HepG2 (cell line): ENCODE measurements around the gene CPVL. TPM values are rescaled to one million over a fixed set of nuclear protein-coding genes. Genes with fewer than 3 reads are reported as not detected.
A peak's percentile ranks its signal among the peaks of the same experiment; 100 is the strongest.

Experiments used
- ATAC-seq: fragments of 200-7000 bp; cut with Tn5 transposase; 3 replicates; pipeline ENCODE4 v1.9.1; 2020; ENCODE audit warnings: mild to moderate bottlenecking, moderate library complexity
- BruUV-seq: library from RNA; stranded (reverse); fragments of 400-500 nt; replicated peaks from 2 replicates; lab custom pipeline; 2021; lab: Mats Ljungman, UMichigan
- CTCF ChIA-PET: fragments of 300-600 bp; formaldehyde crosslinking; extraction: SDS; loops from one replicate; lab custom pipeline; 2021; ENCODE audit warnings: low total read pairs, inconsistent platforms, low intra/inter-chr PET ratio; lab: Yijun Ruan, JAX
- POLR2A ChIA-PET: fragments of 350-600 bp; sonication (Branson Sonifier 250); formaldehyde crosslinking; loops from one replicate; lab custom pipeline; 2020; ENCODE audit warnings: antibody characterized with exemption, inconsistent platforms; lab: Yijun Ruan, JAX
- DNase-seq: peaks from one replicate; pipeline ENCODE4 v3.0.0-alpha.2; 2015; ENCODE audit warnings: low spot score
- FAIRE-seq: peaks from 3 replicates; lab custom pipeline; 2011; peaks lifted over from hg19 to GRCh38; lab: Jason Lieb, UNC
- H2AFZ ChIP-seq: one replicate; pipeline ENCODE4 v1.6.1; 2011; ENCODE audit warnings: low read length, inconsistent platforms
- H3K27ac ChIP-seq: fragments of 300-600 bp; 3 replicates; pipeline ENCODE4 v1.8.0; 2011; ENCODE audit warnings: mixed run types, mild to moderate bottlenecking, mixed read lengths, low read length, inconsistent platforms; ENCODE audit not compliant: insufficient read depth; ENCODE audit errors: extremely low read length
- H3K27me3 ChIP-seq, 2 experiments: fragments of 200-600 bp in 1 of 2; 2 replicates in 1 of 2; 3 replicates in 1 of 2; pipeline versions ENCODE4 v1.6.0 to v1.8.0; 2011; ENCODE audit warnings: low read length in 2 of 2, mild to moderate bottlenecking in 2 of 2, moderate library complexity in 2 of 2, inconsistent platforms in 1 of 2; ENCODE audit not compliant: insufficient read depth in 2 of 2, control insufficient read depth in 1 of 2
- H3K36me3 ChIP-seq, 2 experiments: fragments of 200-600 bp in 1 of 2; replicated peaks in 1 of 2; 2 replicates in 1 of 2; 3 replicates in 1 of 2; pipeline versions ENCODE4 v1.5.1 to v1.8.0; 2011; ENCODE audit warnings: low read length in 2 of 2, inconsistent platforms in 1 of 2; ENCODE audit not compliant: insufficient read depth in 2 of 2, control insufficient read depth in 1 of 2
- H3K4me1 ChIP-seq: 2 replicates; pipeline ENCODE4 v1.5.1; 2012; ENCODE audit warnings: low read length, inconsistent platforms; ENCODE audit not compliant: insufficient read depth
- H3K4me2 ChIP-seq: 2 replicates; pipeline ENCODE4 v1.6.0; 2011; ENCODE audit warnings: low read depth, low read length, inconsistent platforms
- H3K4me3 ChIP-seq, 3 experiments: fragments of 200-600 bp in 1 of 3; sonication (generic), shearing (Covaris generic) in 1 of 3; replicated peaks in 1 of 3; 2 replicates each; pipeline ENCODE4 v1.5.1; 2011 to 2016; ENCODE audit warnings: low read length in 3 of 3, inconsistent platforms in 2 of 3, low read depth in 2 of 3, mild to moderate bottlenecking in 2 of 3, control low read depth in 1 of 3, mixed read lengths in 1 of 3; ENCODE audit not compliant: insufficient read depth in 1 of 3
- H3K79me2 ChIP-seq: one replicate; pipeline ENCODE4 v1.6.1; 2011; ENCODE audit warnings: low read length, inconsistent platforms; ENCODE audit not compliant: insufficient read depth
- H3K9ac ChIP-seq: 2 replicates; pipeline ENCODE4 v1.6.0; 2011; ENCODE audit warnings: mild to moderate bottlenecking, low read depth, low read length, inconsistent platforms; ENCODE audit not compliant: insufficient read depth
- H3K9me3 ChIP-seq: 2 replicates; pipeline ENCODE4 v1.5.1; 2012; ENCODE audit warnings: mild to moderate bottlenecking, low read length
- H4K20me1 ChIP-seq: 2 replicates; pipeline ENCODE4 v1.6.0; 2011; ENCODE audit warnings: inconsistent platforms, mild to moderate bottlenecking, low read length, moderate library complexity; ENCODE audit not compliant: insufficient read depth
- AKAP8 ChIP-seq: sonication (generic); formaldehyde crosslinking; IDR thresholded peaks from 2 replicates; pipeline ENCODE4 v1.5.1; 2020; ENCODE audit warnings: mild to moderate bottlenecking, missing genetic modification reagents
- CBFB ChIP-seq: sonication (generic); formaldehyde crosslinking; IDR thresholded peaks from 2 replicates; pipeline ENCODE4 v1.4.0; 2020; ENCODE audit warnings: missing genetic modification reagents
- DDIT3 ChIP-seq: sonication (generic); formaldehyde crosslinking; IDR thresholded peaks from 2 replicates; pipeline ENCODE4 v1.4.0; 2020; ENCODE audit warnings: mild to moderate bottlenecking, missing genetic modification reagents
- E2F2 ChIP-seq: sonication (generic); formaldehyde crosslinking; IDR thresholded peaks from 2 replicates; pipeline ENCODE4 v1.4.0; 2020; ENCODE audit warnings: missing genetic modification reagents, borderline replicate concordance
- GPN1 ChIP-seq: sonication (generic); formaldehyde crosslinking; IDR thresholded peaks from 2 replicates; pipeline ENCODE4 v1.5.1; 2020; ENCODE audit warnings: missing genetic modification reagents, borderline replicate concordance
- KLF16 ChIP-seq, 2 experiments: sonication (generic) in 1 of 2; formaldehyde crosslinking in 1 of 2; IDR thresholded peaks; 2 replicates each; pipeline versions ENCODE4 v1.6.1 to v1.8.0; 2016 to 2023; ENCODE audit warnings: missing genetic modification reagents in 2 of 2, missing compliant biosample characterization in 1 of 2
- MAFF ChIP-seq: IDR thresholded peaks from 2 replicates; pipeline ENCODE4 v1.6.1; 2011; ENCODE audit warnings: low read depth, low read length, improper control_type of control experiment
- MAFK ChIP-seq, 2 experiments: IDR thresholded peaks in 1 of 2; conservative IDR thresholded peaks in 1 of 2; 2 replicates each; pipeline ENCODE4 v1.6.1; 2011; ENCODE audit warnings: improper control_type of control experiment in 2 of 2, low read length in 2 of 2
- POLR2A ChIP-seq, 2 experiments: IDR thresholded peaks; 2 replicates each; pipeline ENCODE4 v1.6.1; 2011; ENCODE audit warnings: low read depth in 2 of 2, low read length in 2 of 2, mild to moderate bottlenecking in 1 of 2, moderate library complexity in 1 of 2; ENCODE audit not compliant: insufficient read depth in 1 of 2
- TCF12 ChIP-seq, 2 experiments: fragments of 450-650 bp in 1 of 2; sonication (generic) in 1 of 2; formaldehyde crosslinking in 1 of 2; IDR thresholded peaks; 2 replicates each; pipeline versions ENCODE4 v1.6.1 to v1.8.0; 2017 to 2022; ENCODE audit warnings: antibody characterized with exemption in 1 of 2, mild to moderate bottlenecking in 1 of 2, missing genetic modification reagents in 1 of 2, moderate library complexity in 1 of 2
- TIGD3 ChIP-seq: sonication (generic); formaldehyde crosslinking; IDR thresholded peaks from 2 replicates; pipeline ENCODE4 v1.5.1; 2020; ENCODE audit warnings: mild to moderate bottlenecking, missing genetic modification reagents, borderline replicate concordance
- ZBTB21 ChIP-seq: sonication (generic); formaldehyde crosslinking; IDR thresholded peaks from 2 replicates; pipeline ENCODE4 v1.4.0; 2020; ENCODE audit warnings: missing genetic modification reagents
- ZNF605 ChIP-seq: sonication (generic); formaldehyde crosslinking; IDR thresholded peaks from 2 replicates; pipeline ENCODE4 v1.8.0; 2022; ENCODE audit warnings: mild to moderate bottlenecking, missing genetic modification reagents
- ZNF652 ChIP-seq: IDR thresholded peaks from 2 replicates; pipeline ENCODE4 v1.6.1; 2016; ENCODE audit warnings: low read depth, borderline replicate concordance
- ZNF687 ChIP-seq: sonication (generic); formaldehyde crosslinking; IDR thresholded peaks from 2 replicates; pipeline ENCODE4 v1.5.1; 2020; ENCODE audit warnings: mild to moderate bottlenecking, missing genetic modification reagents, moderate library complexity
- ZNF7 ChIP-seq: IDR thresholded peaks from 2 replicates; pipeline ENCODE4 v1.6.1; 2016; ENCODE audit warnings: missing biosample characterization, missing genetic modification reagents
- WGBS: methylation state at CpG from one replicate; pipeline ENCODE4 v1.1.6; 2017; ENCODE audit warnings: low lambda C conversion rate; 5-methylcytosine and 5-hydroxymethylcytosine counted together
- in situ Hi-C: cut with HindIII; loops from 2 replicates; pipeline ENCODE4 v1.10.0; 2017; ENCODE audit warnings: low pct_unique_long_range_greater_than_20kb; ENCODE audit not compliant: extremely low pct_ligation_motif_present
- intact Hi-C: fragments of 100-400 bp; cut with micrococcal nuclease; formaldehyde crosslinking; loops from one replicate; pipeline ENCODE4 v1.10.0; 2022; ENCODE audit not compliant: unreplicated experiment
- polyA plus RNA-seq, 8 experiments: library from polyadenylated mRNA; depleted of rRNA in 3 of 8; stranded (reverse) in 7 of 8; unstranded in 1 of 8; fragments of >200 nt; fragmentation: Illumina TruSeq in 4 of 8; extraction: Trizol in 4 of 8; gene quantifications; 2 replicates each; pipeline versions ENCODE4 v1.2.1 to v1.2.3, GENCODE V29; 2011 to 2016; ENCODE audit warnings: low read depth in 4 of 8, missing spikeins in 1 of 8, mixed read lengths in 1 of 8; ENCODE audit not compliant: insufficient read depth in 1 of 8
- total RNA-seq, 5 experiments: library from RNA; depleted of rRNA; stranded (reverse); fragments of >200 nt; fragmentation: Illumina TruSeq; extraction: Trizol; gene quantifications; 2 replicates each; pipeline ENCODE4 v1.2.3, GENCODE V29; 2016; ENCODE audit warnings: low read depth in 1 of 5

The CPVL gene
- total and polyA plus RNA-seq, 2 of the 13 experiments (the other 11 are each of a cell fraction or from before 2014, with no cell fraction given) = 59.2 to 294 TPM

- BruUV-seq = no TSS peak
- H3K36me3 ChIP-seq = no peaks in the 10 kb centered on the region
- peaks cover 3% of the 10 kb centered on the region for H3K79me2 ChIP-seq
- ChIA-PET CTCF (no interaction called here), POLR2A (interaction anchor here (0.9 kb wide), 1 partner anchor 11 kb away, joined by 3 read pairs; no protein-coding TSS in a partner anchor)
- ATAC-seq (no peak), FAIRE-seq (no peak), DNase-seq (no peak)
- H4K20me1 ChIP-seq = no peaks in the 10 kb centered on the region
- in situ Hi-C loops (no loop called here), intact Hi-C loops (no loop called here)
- peaks cover 17% of the 10 kb centered on the region for H3K4me1 ChIP-seq
- H3K9me3 ChIP-seq = no peaks in the 10 kb centered on the region
- no peak overlapping the region for H2AFZ ChIP-seq
- no peak overlapping the region for H3K4me2 ChIP-seq
- H3K9ac ChIP-seq = no peak overlapping the region
- peak; percentile 89 to 96 for TF ChIP-seq MAFK (conservative IDR thresholded peaks at IDR 0.05 in 1 of 2, IDR thresholded peaks at IDR 0.05 in 1 of 2; ENCODE audit: low read length in 2 of 2)
- no peak for TF ChIP-seq E2F2 (CRISPR knock-in tag)
- TF ChIP-seq CBFB (CRISPR knock-in tag) = no peak
- TF ChIP-seq ZNF605 = no peak
- no peak for TF ChIP-seq ZNF652 (CRISPR knock-in tag)
- no peak for TF ChIP-seq ZNF7 (CRISPR knock-in tag)
- TF ChIP-seq ZNF687 (CRISPR knock-in tag) = no peak
- TF ChIP-seq GPN1 (CRISPR knock-in tag) = no peak
- no peak for TF ChIP-seq POLR2A (IDR thresholded peaks at IDR 0.05; ENCODE audit: insufficient read depth in 1 of 2, low read depth in 2 of 2, low read length in 2 of 2)
- TF ChIP-seq KLF16 (CRISPR knock-in tag; IDR thresholded peaks at IDR 0.05) = no peak
- TF ChIP-seq MAFF = peak; percentile 92
- no peak for TF ChIP-seq ZBTB21 (CRISPR knock-in tag)
- no peak for TF ChIP-seq TCF12 (IDR thresholded peaks at IDR 0.05)
- TF ChIP-seq TCF12 (CRISPR knock-in tag; IDR thresholded peaks at IDR 0.05) = no peak
- no peak for TF ChIP-seq AKAP8
- no peak for TF ChIP-seq TIGD3 (CRISPR knock-in tag)
- TF ChIP-seq DDIT3 (CRISPR knock-in tag) = no peak
- no peaks in the 10 kb centered on the region for H3K27me3 ChIP-seq
- no peak overlapping the region for H3K27ac ChIP-seq
- WGBS = 99% methylated on average over 3 of the region's 3 CpGs
- no peak overlapping the region for H3K4me3 ChIP-seq
These were observed 13.4 kb downstream of the CPVL start for GRCh38 chr7:29132980-29133379.
